HG03457 (cell line): ENCODE measurements around the gene CCDC85C.

Experiments used
- ATAC-seq: cut with Tn5 transposase; IDR thresholded peaks from one replicate; pipeline ENCODE4 v1.9.1; 2021; ENCODE audit warnings: moderate number of reproducible peaks; ENCODE audit not compliant: unreplicated experiment

The CCDC85C gene

GRCh38 chr14:99562856-99563748 is 40.9 kb downstream of the CCDC85C start:
- no peak for ATAC-seq

- ATAC-seq = no peak
These were observed 42.1 kb downstream of the CCDC85C start for GRCh38 chr14:99561864-99562263.

- no peak for ATAC-seq
These were observed 42.9 kb downstream of the CCDC85C start for GRCh38 chr14:99560922-99561683.

GRCh38 chr14:99560403-99560802 is 43.6 kb downstream of the CCDC85C start:
- ATAC-seq = no peak

- ATAC-seq = no peak
These were observed 44.6 kb downstream of the CCDC85C start for GRCh38 chr14:99559286-99559990.

- ATAC-seq = no peak
These were observed 47.7 kb downstream of the CCDC85C start for GRCh38 chr14:99556134-99556791.

GRCh38 chr14:99554757-99555531 is 49.1 kb downstream of the CCDC85C start:
- no peak for ATAC-seq

GRCh38 chr14:99554184-99554583 is 49.8 kb downstream of the CCDC85C start:
- no peak for ATAC-seq

- ATAC-seq = no peak
These were observed 51.3 kb downstream of the CCDC85C start for GRCh38 chr14:99552572-99553216.

GRCh38 chr14:99552021-99552553 is 51.9 kb downstream of the CCDC85C start:
- no peak for ATAC-seq

GRCh38 chr14:99551034-99551922 is 52.7 kb downstream of the CCDC85C start:
- no peak for ATAC-seq

GRCh38 chr14:99550387-99550992 is 53.5 kb downstream of the CCDC85C start:
- no peak for ATAC-seq

- no peak for ATAC-seq
These were observed 54.3 kb downstream of the CCDC85C start for GRCh38 chr14:99549684-99550083.

GRCh38 chr14:99548871-99549515 is 55.0 kb downstream of the CCDC85C start:
- no peak for ATAC-seq

- no peak for ATAC-seq
These were observed 55.8 kb downstream of the CCDC85C start for GRCh38 chr14:99548255-99548654.

GRCh38 chr14:99546234-99546879 is 57.6 kb downstream of the CCDC85C start:
- ATAC-seq = no peak

GRCh38 chr14:99545586-99545985 is 58.4 kb downstream of the CCDC85C start:
- no peak for ATAC-seq
